HepG2 (cell line): ENCODE results near the gene CACNA1I. TPM values are rescaled to one million over a fixed set of nuclear protein-coding genes. Genes with fewer than 3 reads are reported as not detected.

Experiments used
- ATAC-seq: fragments of 200-7000 bp; cut with Tn5 transposase; 3 replicates; pipeline ENCODE4 v1.9.1; 2020; ENCODE audit warnings: mild to moderate bottlenecking, moderate library complexity
- BruUV-seq: library from RNA; stranded (reverse); fragments of 400-500 nt; replicated peaks from 2 replicates; lab custom pipeline; 2021; lab: Mats Ljungman, UMichigan
- CTCF ChIA-PET: fragments of 300-600 bp; formaldehyde crosslinking; extraction: SDS; loops from one replicate; lab custom pipeline; 2021; ENCODE audit warnings: low total read pairs, inconsistent platforms, low intra/inter-chr PET ratio; lab: Yijun Ruan, JAX
- POLR2A ChIA-PET: fragments of 350-600 bp; sonication (Branson Sonifier 250); formaldehyde crosslinking; loops from one replicate; lab custom pipeline; 2020; ENCODE audit warnings: antibody characterized with exemption, inconsistent platforms; lab: Yijun Ruan, JAX
- DNase-seq: peaks from one replicate; pipeline ENCODE4 v3.0.0-alpha.2; 2015; ENCODE audit warnings: low spot score
- FAIRE-seq: peaks from 3 replicates; lab custom pipeline; 2011; peaks lifted over from hg19 to GRCh38; lab: Jason Lieb, UNC
- H2AFZ ChIP-seq: one replicate; pipeline ENCODE4 v1.6.1; 2011; ENCODE audit warnings: low read length, inconsistent platforms
- H3K27ac ChIP-seq: fragments of 300-600 bp; 3 replicates; pipeline ENCODE4 v1.8.0; 2011; ENCODE audit warnings: mixed run types, mild to moderate bottlenecking, mixed read lengths, low read length, inconsistent platforms; ENCODE audit not compliant: insufficient read depth; ENCODE audit errors: extremely low read length
- H3K27me3 ChIP-seq, 2 experiments: fragments of 200-600 bp in 1 of 2; 2 replicates in 1 of 2; 3 replicates in 1 of 2; pipeline versions ENCODE4 v1.6.0 to v1.8.0; 2011; ENCODE audit warnings: low read length in 2 of 2, mild to moderate bottlenecking in 2 of 2, moderate library complexity in 2 of 2, inconsistent platforms in 1 of 2; ENCODE audit not compliant: insufficient read depth in 2 of 2, control insufficient read depth in 1 of 2
- H3K36me3 ChIP-seq, 2 experiments: fragments of 200-600 bp in 1 of 2; replicated peaks in 1 of 2; 2 replicates in 1 of 2; 3 replicates in 1 of 2; pipeline versions ENCODE4 v1.5.1 to v1.8.0; 2011; ENCODE audit warnings: low read length in 2 of 2, inconsistent platforms in 1 of 2; ENCODE audit not compliant: insufficient read depth in 2 of 2, control insufficient read depth in 1 of 2
- H3K4me1 ChIP-seq: 2 replicates; pipeline ENCODE4 v1.5.1; 2012; ENCODE audit warnings: low read length, inconsistent platforms; ENCODE audit not compliant: insufficient read depth
- H3K4me2 ChIP-seq: 2 replicates; pipeline ENCODE4 v1.6.0; 2011; ENCODE audit warnings: low read depth, low read length, inconsistent platforms
- H3K4me3 ChIP-seq, 3 experiments: fragments of 200-600 bp in 1 of 3; sonication (generic), shearing (Covaris generic) in 1 of 3; replicated peaks in 1 of 3; 2 replicates each; pipeline ENCODE4 v1.5.1; 2011 to 2016; ENCODE audit warnings: low read length in 3 of 3, inconsistent platforms in 2 of 3, low read depth in 2 of 3, mild to moderate bottlenecking in 2 of 3, control low read depth in 1 of 3, mixed read lengths in 1 of 3; ENCODE audit not compliant: insufficient read depth in 1 of 3
- H3K79me2 ChIP-seq: one replicate; pipeline ENCODE4 v1.6.1; 2011; ENCODE audit warnings: low read length, inconsistent platforms; ENCODE audit not compliant: insufficient read depth
- H3K9ac ChIP-seq: 2 replicates; pipeline ENCODE4 v1.6.0; 2011; ENCODE audit warnings: mild to moderate bottlenecking, low read depth, low read length, inconsistent platforms; ENCODE audit not compliant: insufficient read depth
- H3K9me3 ChIP-seq: 2 replicates; pipeline ENCODE4 v1.5.1; 2012; ENCODE audit warnings: mild to moderate bottlenecking, low read length
- H4K20me1 ChIP-seq: 2 replicates; pipeline ENCODE4 v1.6.0; 2011; ENCODE audit warnings: inconsistent platforms, mild to moderate bottlenecking, low read length, moderate library complexity; ENCODE audit not compliant: insufficient read depth
- AHDC1 ChIP-seq: sonication (generic); formaldehyde crosslinking; IDR thresholded peaks from 2 replicates; pipeline ENCODE4 v1.5.1; 2020; ENCODE audit warnings: mild to moderate bottlenecking, missing genetic modification reagents, borderline replicate concordance
- GABPA ChIP-seq, 2 experiments: IDR thresholded peaks; 2 replicates each; pipeline ENCODE4 v1.6.1; 2011 to 2016; ENCODE audit warnings: low read depth in 2 of 2, low read length in 1 of 2, missing biosample characterization in 1 of 2, missing genetic modification characterization in 1 of 2
- ISX ChIP-seq: sonication (generic); formaldehyde crosslinking; conservative IDR thresholded peaks from 2 replicates; pipeline ENCODE4 v1.5.0; 2020; ENCODE audit warnings: missing genetic modification reagents
- KLF13 ChIP-seq: sonication (generic); formaldehyde crosslinking; IDR thresholded peaks from 2 replicates; pipeline ENCODE4 v1.4.0; 2020; ENCODE audit warnings: mild to moderate bottlenecking, missing genetic modification reagents
- MBD4 ChIP-seq: IDR thresholded peaks from 2 replicates; pipeline ENCODE4 v1.6.1; 2012; ENCODE audit warnings: low read length, inconsistent platforms, borderline replicate concordance
- PHF8 ChIP-seq: sonication (generic); formaldehyde crosslinking; IDR thresholded peaks from 2 replicates; pipeline ENCODE4 v1.5.0; 2020; ENCODE audit warnings: missing genetic modification reagents
- ZNF597 ChIP-seq: sonication (generic); formaldehyde crosslinking; IDR thresholded peaks from 2 replicates; pipeline ENCODE4 v1.5.0; 2020; ENCODE audit warnings: missing genetic modification reagents
- ZNF609 ChIP-seq: sonication (generic); formaldehyde crosslinking; IDR thresholded peaks from 2 replicates; pipeline ENCODE4 v1.4.0; 2020; ENCODE audit warnings: mild to moderate bottlenecking, missing genetic modification reagents, borderline replicate concordance
- ZNF670 ChIP-seq: sonication (generic); formaldehyde crosslinking; IDR thresholded peaks from 2 replicates; pipeline ENCODE4 v1.8.0; 2022; ENCODE audit warnings: mild to moderate bottlenecking, missing genetic modification reagents, borderline replicate concordance
- WGBS: methylation state at CpG from one replicate; pipeline ENCODE4 v1.1.6; 2017; ENCODE audit warnings: low lambda C conversion rate; 5-methylcytosine and 5-hydroxymethylcytosine counted together
- in situ Hi-C: cut with HindIII; loops from 2 replicates; pipeline ENCODE4 v1.10.0; 2017; ENCODE audit warnings: low pct_unique_long_range_greater_than_20kb; ENCODE audit not compliant: extremely low pct_ligation_motif_present
- intact Hi-C: fragments of 100-400 bp; cut with micrococcal nuclease; formaldehyde crosslinking; loops from one replicate; pipeline ENCODE4 v1.10.0; 2022; ENCODE audit not compliant: unreplicated experiment
- polyA plus RNA-seq, 8 experiments: library from polyadenylated mRNA; depleted of rRNA in 3 of 8; stranded (reverse) in 7 of 8; unstranded in 1 of 8; fragments of >200 nt; fragmentation: Illumina TruSeq in 4 of 8; extraction: Trizol in 4 of 8; gene quantifications; 2 replicates each; pipeline versions ENCODE4 v1.2.1 to v1.2.3, GENCODE V29; 2011 to 2016; ENCODE audit warnings: low read depth in 4 of 8, missing spikeins in 1 of 8, mixed read lengths in 1 of 8; ENCODE audit not compliant: insufficient read depth in 1 of 8
- total RNA-seq, 5 experiments: library from RNA; depleted of rRNA; stranded (reverse); fragments of >200 nt; fragmentation: Illumina TruSeq; extraction: Trizol; gene quantifications; 2 replicates each; pipeline ENCODE4 v1.2.3, GENCODE V29; 2016; ENCODE audit warnings: low read depth in 1 of 5
- TF ChIP-seq, protein P1 (sequence below): sonication (generic); formaldehyde crosslinking; IDR thresholded peaks from 2 replicates; pipeline ENCODE4 v1.4.0; 2020; ENCODE audit warnings: mild to moderate bottlenecking, missing genetic modification reagents
- TF ChIP-seq, protein P2 (sequence below): sonication (generic); formaldehyde crosslinking; IDR thresholded peaks from 2 replicates; pipeline ENCODE4 v1.4.0; 2020; ENCODE audit warnings: mild to moderate bottlenecking, missing genetic modification reagents

The CACNA1I gene
- total and polyA plus RNA-seq, 2 of the 13 experiments (the other 11 are each of a cell fraction or from before 2014, with no cell fraction given) = not detected

DNA sequence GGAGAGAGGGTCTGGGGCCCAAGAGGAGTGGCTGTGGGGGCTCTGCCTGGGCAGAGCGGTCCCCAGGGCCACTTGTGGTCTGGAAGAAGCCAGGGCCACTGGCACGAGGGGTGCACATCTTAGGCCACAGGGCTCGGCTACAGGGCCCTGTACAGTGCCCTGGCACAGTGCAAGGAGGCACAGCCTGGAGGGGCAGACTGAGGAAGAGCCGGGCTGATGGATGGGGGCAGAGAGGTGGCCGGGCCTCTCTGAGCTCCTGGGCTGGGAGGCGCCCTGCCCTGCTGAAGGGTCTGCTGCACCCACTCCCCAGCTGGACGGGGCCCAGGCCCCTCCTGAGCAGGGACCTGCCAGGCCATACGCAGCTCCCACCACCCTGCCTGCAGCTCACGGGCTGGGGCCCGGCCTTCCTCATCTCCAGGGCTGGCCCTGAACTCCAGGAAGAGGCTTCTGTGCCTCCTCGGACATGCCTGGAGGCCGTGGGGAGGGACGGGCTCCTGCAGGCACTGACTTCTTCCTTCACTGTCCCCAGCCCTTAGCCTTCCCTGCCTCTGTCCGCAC, 123.5 kb downstream of the CACNA1I start:
- WGBS = 3% methylated on average over 7 of the region's 14 CpGs
- Histone ChIP-seq H2AFZ (no peak overlapping the region), H3K27me3 (peaks cover 14 to 49% of the 10 kb centered on the region in 2 experiments), H3K79me2 (no peaks in the 10 kb centered on the region), H3K4me2 (no peak overlapping the region), H3K9ac (no peak overlapping the region), H3K9me3 (no peaks in the 10 kb centered on the region), H3K4me3 (no peak overlapping the region), H4K20me1 (no peaks in the 10 kb centered on the region), H3K36me3 (no peaks in the 10 kb centered on the region), H3K27ac (no peak overlapping the region), H3K4me1 (no peaks in the 10 kb centered on the region)
- DNase-seq (no peak), FAIRE-seq (no peak), ATAC-seq (no peak)
- intact Hi-C loops (no loop called here), in situ Hi-C loops (no loop called here)
- no TSS peak for BruUV-seq
- CTCF ChIA-PET = no interaction called here
- POLR2A ChIA-PET = no interaction called here
- TF ChIP-seq, protein P1, sequence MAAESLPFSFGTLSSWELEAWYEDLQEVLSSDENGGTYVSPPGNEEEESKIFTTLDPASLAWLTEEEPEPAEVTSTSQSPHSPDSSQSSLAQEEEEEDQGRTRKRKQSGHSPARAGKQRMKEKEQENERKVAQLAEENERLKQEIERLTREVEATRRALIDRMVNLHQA (CRISPR knock-in tag) = no peak
- no peak for TF ChIP-seq MBD4
- no peak for TF ChIP-seq ZNF670 (CRISPR knock-in tag)
- TF ChIP-seq GABPA (IDR thresholded peaks at IDR 0.05; ENCODE audit: low read depth, low read length) = no peak
- no peak for TF ChIP-seq GABPA (CRISPR knock-in tag; IDR thresholded peaks at IDR 0.05; ENCODE audit: low read depth)
- no peak for TF ChIP-seq KLF13 (CRISPR knock-in tag)
- TF ChIP-seq PHF8 (CRISPR knock-in tag) = no peak
- TF ChIP-seq, protein P2, sequence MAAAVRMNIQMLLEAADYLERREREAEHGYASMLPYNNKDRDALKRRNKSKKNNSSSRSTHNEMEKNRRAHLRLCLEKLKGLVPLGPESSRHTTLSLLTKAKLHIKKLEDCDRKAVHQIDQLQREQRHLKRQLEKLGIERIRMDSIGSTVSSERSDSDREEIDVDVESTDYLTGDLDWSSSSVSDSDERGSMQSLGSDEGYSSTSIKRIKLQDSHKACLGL (CRISPR knock-in tag) = no peak
- no peak for TF ChIP-seq ZNF597 (CRISPR knock-in tag)
- TF ChIP-seq AHDC1 = no peak
- TF ChIP-seq ZNF609 (CRISPR knock-in tag) = no peak
- TF ChIP-seq ISX (CRISPR knock-in tag) = no peak
